Adrenal gland (tissue), 12 donors: ENCODE results near the gene IGFL2. TPM values are rescaled to one million over a fixed set of nuclear protein-coding genes. Genes with fewer than 3 reads are reported as not detected.
A peak's percentile ranks its signal among the peaks of the same experiment; 100 is the strongest.

Experiments used
- DNase-seq, 7 donors: peaks; one replicate each; pipeline ENCODE4 v3.0.0-alpha.2; 2019 to 2020
- H3K27ac ChIP-seq, 5 donors: fragments of 200-600 bp; sonication (generic) in 4 of 5; 1 replicate in 3 of 5; 2 replicates in 2 of 5; pipeline versions ENCODE4 v1.5.1 to v1.8.0; 2016 to 2020; ENCODE audit warnings: mild to moderate bottlenecking in 1 of 5
- H3K27me3 ChIP-seq: fragments of 200-600 bp; 2 replicates; pipeline ENCODE4 v1.8.0; 2021
- H3K36me3 ChIP-seq, 2 donors: fragments of 200-600 bp; replicated peaks in 1 of 2; 1 replicate in 1 of 2; 2 replicates in 1 of 2; pipeline versions ENCODE4 v1.5.1 to v1.8.0; 2018 to 2022
- H3K4me1 ChIP-seq, 2 donors: fragments of 200-600 bp; replicated peaks in 1 of 2; 1 replicate in 1 of 2; 2 replicates in 1 of 2; pipeline versions ENCODE4 v1.5.1 to v1.8.0; 2018 to 2021
- H3K4me3 ChIP-seq, 4 donors: fragments of 200-600 bp; sonication (generic) in 3 of 4; one replicate each; pipeline ENCODE4 v1.5.1; 2016 to 2018
- H3K9me3 ChIP-seq, 3 donors: fragments of 200-600 bp; sonication (generic) in 1 of 3; replicated peaks in 1 of 3; 1 replicate in 2 of 3; 2 replicates in 1 of 3; pipeline versions ENCODE4 v1.5.1 to v1.8.0; 2016 to 2021
- POLR2A ChIP-seq, 2 donors: fragments of 450-650 bp; IDR thresholded peaks; one replicate each; pipeline ENCODE4 v1.6.1; 2017; ENCODE audit warnings: antibody characterized with exemption in 2 of 2, mild to moderate bottlenecking in 2 of 2, moderate library complexity in 1 of 2
- WGBS, 4 donors: extraction: QIAGEN DNeasy Blood & Tissue Kit in 2 of 4; methylation state at CpG; one replicate each; pipeline versions ENCODE4 v1.1.5 to v1.1.7; 2013 to 2017; 5-methylcytosine and 5-hydroxymethylcytosine counted together
- intact Hi-C, 2 donors: fragments of 100-400 bp; cut with DNase I; formaldehyde crosslinking; loops; one replicate each; pipeline versions ENCODE4 v1.14.1 to v1.15.0; 2022 to 2023
- polyA plus RNA-seq, 3 donors: library from polyadenylated mRNA; stranded (reverse); fragments of 200-250 nt in 2 of 3; fragments of 350-450 nt in 1 of 3; fragmentation: Illumina TruSeq in 1 of 3; extraction: RNeasy Lipid Tissue Mini Kit (QIAGEN cat#74804) in 1 of 3; gene quantifications; one replicate each; pipeline ENCODE4 v1.2.3, GENCODE V29; 2013 to 2014
- total RNA-seq, 9 donors: library from RNA; depleted of rRNA in 4 of 9; stranded (reverse); fragments of >200 nt in 4 of 9; fragments of 120-200 nt in 1 of 9; fragmentation: NEBNext Ultra II Directional in 1 of 9; extraction: Animal tissue kit (Norgen Biotek cat#: 25700) in 1 of 9; gene quantifications; one replicate each; pipeline versions ENCODE4 v1.1.0 to v1.2.4, GENCODE V29; 2013 to 2023
- TF ChIP-seq, protein P1 (sequence below), 6 experiments: fragments of 450-650 bp in 4 of 6; fragments of 200-600 bp in 2 of 6; sonication (generic) in 1 of 6; IDR thresholded peaks; 1 replicate in 5 of 6; 2 replicates in 1 of 6; pipeline versions ENCODE4 v1.5.1 to v1.8.0; 2016 to 2021; ENCODE audit warnings: antibody characterized with exemption in 6 of 6, mild to moderate bottlenecking in 2 of 6, moderate library complexity in 1 of 6
- donor health status: healthy with polysubstance abuse.
- donor health status: Bipolar disorder and iron deficiency.
- donor health status: DM: yes; HTN: yes; CAD: no.
- donor health status: DM: no; HTN: no; CAD: no.
- donor health status: DM: no; HTN: no; CAD: no.
- donor health status: DM: yes; HTN: yes; CAD: no.

The IGFL2 gene
- total and polyA plus RNA-seq, 12 donors: 0.11 TPM; not detected in 11

DNA sequence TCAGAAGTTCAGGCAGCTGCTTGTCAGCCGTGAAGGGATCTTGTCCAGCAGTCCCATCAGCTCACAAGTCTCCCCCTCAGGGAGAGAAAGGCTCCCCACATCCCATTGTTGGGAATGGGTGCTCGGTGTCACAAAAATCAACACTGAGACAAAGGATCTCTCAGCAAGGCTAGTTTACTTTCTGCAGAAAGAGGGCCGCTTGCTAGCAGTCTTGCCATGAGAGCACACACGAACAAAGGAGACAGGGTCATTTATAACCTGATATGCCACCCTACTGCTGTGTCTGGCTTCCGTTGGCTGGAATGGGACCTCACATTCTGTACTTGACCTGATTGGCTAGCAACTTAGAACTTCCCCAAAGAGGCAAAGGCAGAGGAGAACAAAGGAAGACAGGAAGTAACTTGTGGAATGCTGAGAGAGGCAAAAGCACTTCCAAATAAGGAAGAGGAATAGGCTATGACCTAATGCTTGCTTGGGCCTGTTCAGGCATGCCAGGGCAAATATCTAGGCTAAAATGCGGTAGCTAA, 14.9 kb upstream of the IGFL2 start:
- Histone ChIP-seq H3K27ac (peak overlapping the region in 2 of 5 donors; percentile 65 to 70), H3K4me3 (no peak overlapping the region), H3K9me3 (no peaks in the 10 kb centered on the region), H3K27me3 (peaks cover 3% of the 10 kb centered on the region), H3K4me1 (no peaks in the 10 kb centered on the region), H3K36me3 (no peaks in the 10 kb centered on the region)
- TF ChIP-seq POLR2A (IDR thresholded peaks at IDR 0.05): no peak
- TF ChIP-seq, protein P1, sequence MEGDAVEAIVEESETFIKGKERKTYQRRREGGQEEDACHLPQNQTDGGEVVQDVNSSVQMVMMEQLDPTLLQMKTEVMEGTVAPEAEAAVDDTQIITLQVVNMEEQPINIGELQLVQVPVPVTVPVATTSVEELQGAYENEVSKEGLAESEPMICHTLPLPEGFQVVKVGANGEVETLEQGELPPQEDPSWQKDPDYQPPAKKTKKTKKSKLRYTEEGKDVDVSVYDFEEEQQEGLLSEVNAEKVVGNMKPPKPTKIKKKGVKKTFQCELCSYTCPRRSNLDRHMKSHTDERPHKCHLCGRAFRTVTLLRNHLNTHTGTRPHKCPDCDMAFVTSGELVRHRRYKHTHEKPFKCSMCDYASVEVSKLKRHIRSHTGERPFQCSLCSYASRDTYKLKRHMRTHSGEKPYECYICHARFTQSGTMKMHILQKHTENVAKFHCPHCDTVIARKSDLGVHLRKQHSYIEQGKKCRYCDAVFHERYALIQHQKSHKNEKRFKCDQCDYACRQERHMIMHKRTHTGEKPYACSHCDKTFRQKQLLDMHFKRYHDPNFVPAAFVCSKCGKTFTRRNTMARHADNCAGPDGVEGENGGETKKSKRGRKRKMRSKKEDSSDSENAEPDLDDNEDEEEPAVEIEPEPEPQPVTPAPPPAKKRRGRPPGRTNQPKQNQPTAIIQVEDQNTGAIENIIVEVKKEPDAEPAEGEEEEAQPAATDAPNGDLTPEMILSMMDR (IDR thresholded peaks at IDR 0.05): no peak
- peak in 6 of 7 donors; percentile 19 to 71 (median 33) for DNase-seq
- 58 to 76% (median 59%) methylated on average over 6 of the region's 6 CpGs for WGBS, 4 donors
- intact Hi-C loops: no loop called here

DNA sequence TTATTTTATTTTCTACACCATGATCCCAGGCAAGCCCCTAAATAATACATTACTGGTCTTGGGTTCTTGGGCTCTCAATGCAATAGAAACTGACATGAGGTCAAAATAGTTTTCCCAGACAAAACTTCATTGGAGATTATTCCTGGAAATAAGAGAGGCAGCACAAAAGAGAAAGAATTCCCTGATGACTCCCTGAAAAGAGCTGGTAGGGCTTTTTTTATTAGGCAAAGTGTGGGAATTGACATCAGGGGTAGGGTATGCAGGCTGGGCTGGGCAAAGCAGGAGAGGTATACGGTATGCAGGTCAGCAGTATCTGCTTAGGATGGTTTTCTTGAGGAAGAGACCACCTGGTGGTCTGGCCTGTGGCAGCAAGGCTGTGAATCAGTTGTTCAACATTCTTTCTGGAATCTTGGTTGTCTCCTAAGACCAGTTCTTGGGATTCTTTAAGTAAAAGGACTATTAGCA, 14.2 kb upstream of the IGFL2 start:
- TF ChIP-seq POLR2A (IDR thresholded peaks at IDR 0.05): no peak
- TF ChIP-seq, protein P1 (IDR thresholded peaks at IDR 0.05): no peak
- H3K27ac ChIP-seq: peak overlapping the region in 2 of 5 donors; percentile 60 to 62
- DNase-seq: no peak
- H3K4me1 ChIP-seq: no peaks in the 10 kb centered on the region
- no peak overlapping the region for H3K4me3 ChIP-seq
- H3K9me3 ChIP-seq: no peaks in the 10 kb centered on the region
- H3K36me3 ChIP-seq: no peaks in the 10 kb centered on the region
- H3K27me3 ChIP-seq: peaks cover 3% of the 10 kb centered on the region
- 94 to 100% (median 97%) methylated on average over 1 of the region's 1 CpG for WGBS, 4 donors
- intact Hi-C loops: no loop called here

DNA sequence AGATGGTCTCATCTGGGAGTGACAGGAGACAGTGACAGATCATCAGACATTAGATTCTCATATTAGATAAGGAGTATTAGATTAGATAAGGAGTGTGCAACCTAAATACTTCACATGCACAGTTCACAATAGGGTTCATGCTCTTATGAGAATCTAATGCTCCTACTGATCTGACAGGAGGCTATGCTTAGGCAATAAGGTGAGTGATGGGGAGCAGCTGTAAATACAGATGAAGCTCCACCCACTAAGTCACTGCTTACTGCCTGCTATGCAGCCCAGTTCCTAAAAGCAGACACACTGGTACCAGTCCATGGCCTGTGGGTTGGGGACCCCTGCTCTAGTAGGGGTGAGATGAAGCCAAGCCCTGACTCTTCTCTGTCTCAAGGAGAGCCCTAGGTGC, 13.5 kb upstream of the IGFL2 start:
- intact Hi-C loops: no loop called here
- DNase-seq: no peak
- no peak for TF ChIP-seq POLR2A (IDR thresholded peaks at IDR 0.05)
- TF ChIP-seq, protein P1 (IDR thresholded peaks at IDR 0.05): no peak
- no peaks in the 10 kb centered on the region for H3K4me1 ChIP-seq
- H3K9me3 ChIP-seq: no peaks in the 10 kb centered on the region
- no peak overlapping the region for H3K4me3 ChIP-seq
- peaks cover 3% of the 10 kb centered on the region for H3K27me3 ChIP-seq
- no peaks in the 10 kb centered on the region for H3K36me3 ChIP-seq
- H3K27ac ChIP-seq: no peak overlapping the region

DNA sequence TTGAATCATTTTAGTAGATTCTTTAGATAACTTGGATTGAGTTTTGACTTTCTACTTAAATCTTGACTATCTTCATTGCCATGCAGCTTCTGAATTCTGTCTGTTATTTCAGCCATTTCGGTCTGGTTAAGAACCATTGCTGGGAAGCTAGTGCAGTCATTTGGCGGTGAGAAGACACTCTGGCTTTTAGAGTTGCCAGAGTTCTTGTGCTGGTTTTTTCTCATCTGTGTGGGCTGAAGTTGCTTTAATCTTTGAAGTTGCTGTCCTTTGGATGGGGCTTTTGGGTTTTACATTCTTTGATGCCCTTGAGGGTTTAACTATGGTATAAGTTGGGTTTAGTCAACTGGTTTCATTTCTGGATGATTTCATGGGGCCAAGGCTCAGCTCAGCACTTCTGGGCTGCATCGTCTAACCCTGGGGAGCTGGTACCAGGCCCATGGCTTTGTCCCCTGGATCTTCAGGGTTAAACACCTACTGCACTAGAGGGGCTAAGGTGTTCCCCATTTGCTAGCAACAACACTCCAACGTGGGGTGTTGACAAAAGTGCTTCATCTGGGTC, 10.0 kb upstream of the IGFL2 start:
- Histone ChIP-seq H3K9me3 (no peaks in the 10 kb centered on the region), H3K4me1 (no peaks in the 10 kb centered on the region), H3K36me3 (no peaks in the 10 kb centered on the region), H3K27me3 (peaks cover 3% of the 10 kb centered on the region), H3K4me3 (no peak overlapping the region), H3K27ac (no peak overlapping the region)
- intact Hi-C loops: no loop called here
- TF ChIP-seq POLR2A (IDR thresholded peaks at IDR 0.05): no peak
- TF ChIP-seq, protein P1 (IDR thresholded peaks at IDR 0.05): no peak
- 76 to 80% (median 77%) methylated on average over 4 of the region's 4 CpGs for WGBS, 4 donors
- DNase-seq: no peak
